IMR-90 (cell line): ENCODE data around the gene LRRC56. TPM values are rescaled to one million over a fixed set of nuclear protein-coding genes. Genes with fewer than 3 reads are reported as not detected.

Source experiments
- ATAC-seq: fragments of 200-7000 bp; cut with Tn5 transposase; 2 replicates; pipeline ENCODE4 v1.9.1; 2020; ENCODE audit warnings: low read depth, mild to moderate bottlenecking, moderate library complexity
- Bru-seq: library from RNA; stranded (reverse); fragments of 400-500 nt; gene quantifications from one replicate; lab custom pipeline; 2021; lab: Mats Ljungman, UMichigan
- BruChase-seq, 2 experiments: library from RNA; stranded (reverse); fragments of 400-500 nt; gene quantifications; one replicate each; lab custom pipeline; 2021; lab: Mats Ljungman, UMichigan
- BruUV-seq: library from RNA; stranded (reverse); fragments of 400-500 nt; replicated peaks from 2 replicates; lab custom pipeline; 2021; lab: Mats Ljungman, UMichigan
- CTCF ChIA-PET: fragments of 300-600 bp; formaldehyde crosslinking; extraction: SDS; loops from one replicate; lab custom pipeline; 2021; ENCODE audit warnings: antibody characterized with exemption; lab: Yijun Ruan, JAX
- POLR2A ChIA-PET: fragments of 300-600 bp; sonication (Branson Sonifier 250); formaldehyde crosslinking; loops from one replicate; lab custom pipeline; 2022; ENCODE audit warnings: antibody characterized with exemption; ENCODE audit not compliant: unreplicated experiment; lab: Charles Lee
- DNase-seq: peaks from one replicate; pipeline ENCODE4 v3.0.0; 2013
- H2AFZ ChIP-seq: replicated peaks from 2 replicates; pipeline ENCODE3; 2013; ENCODE audit warnings: low read length, mild to moderate bottlenecking; ENCODE audit not compliant: poor library complexity
- H2AK5ac ChIP-seq: 2 replicates; pipeline ENCODE4 v1.6.1; 2013; ENCODE audit warnings: low read depth, low read length, inconsistent platforms
- H2AK9ac ChIP-seq: replicated peaks from 2 replicates; pipeline ENCODE3; 2013; ENCODE audit warnings: mild to moderate bottlenecking, low read depth, low read length, moderate library complexity; ENCODE audit not compliant: poor library complexity
- H2BK120ac ChIP-seq: 2 replicates; pipeline ENCODE4 v1.6.1; 2013; ENCODE audit warnings: low read depth, low read length, inconsistent platforms
- H2BK15ac ChIP-seq: 3 replicates; pipeline ENCODE4 v1.6.1; 2013; ENCODE audit warnings: low read depth, low read length, inconsistent platforms
- H2BK20ac ChIP-seq: 2 replicates; pipeline ENCODE4 v1.6.1; 2013; ENCODE audit warnings: low read depth, mild to moderate bottlenecking, inconsistent platforms, low read length, moderate library complexity
- H2BK5ac ChIP-seq: 2 replicates; pipeline ENCODE4 v1.6.1; 2013; ENCODE audit warnings: mild to moderate bottlenecking, low read depth, low read length, inconsistent platforms; ENCODE audit not compliant: poor library complexity, severe bottlenecking
- H3K14ac ChIP-seq: replicated peaks from 2 replicates; pipeline ENCODE4 v1.6.1; 2013; ENCODE audit warnings: low read depth, low read length, inconsistent platforms
- H3K18ac ChIP-seq: 2 replicates; pipeline ENCODE4 v1.6.1; 2013; ENCODE audit warnings: low read depth, low read length, control low read depth
- H3K23ac ChIP-seq: 2 replicates; pipeline ENCODE4 v1.6.1; 2013; ENCODE audit warnings: low read depth, low read length, inconsistent platforms
- H3K27ac ChIP-seq: 2 replicates; pipeline ENCODE4 v1.5.1; 2013; ENCODE audit warnings: mild to moderate bottlenecking, control low read depth, low read length; ENCODE audit not compliant: insufficient read depth
- H3K27me3 ChIP-seq: 2 replicates; pipeline ENCODE4 v1.6.1; 2013; ENCODE audit warnings: low read length; ENCODE audit not compliant: control insufficient read depth, insufficient read depth
- H3K36me3 ChIP-seq: 2 replicates; pipeline ENCODE4 v1.6.1; 2013; ENCODE audit warnings: low read length, mixed read lengths; ENCODE audit not compliant: control insufficient read depth, insufficient read depth
- H3K4ac ChIP-seq: 2 replicates; pipeline ENCODE4 v1.6.1; 2013; ENCODE audit warnings: low read depth, low read length, inconsistent platforms
- H3K4me1 ChIP-seq: 2 replicates; pipeline ENCODE4 v1.6.1; 2013; ENCODE audit warnings: low read length, mixed read lengths; ENCODE audit not compliant: control insufficient read depth, insufficient read depth
- H3K4me2 ChIP-seq: 2 replicates; pipeline ENCODE4 v1.6.1; 2013; ENCODE audit warnings: low read depth, mild to moderate bottlenecking, control low read depth, low read length, moderate library complexity
- H3K4me3 ChIP-seq: 2 replicates; pipeline ENCODE4 v1.5.1; 2013; ENCODE audit warnings: low read depth, mild to moderate bottlenecking, control low read depth, low read length, moderate library complexity; ENCODE audit not compliant: insufficient read depth
- H3K56ac ChIP-seq: 2 replicates; pipeline ENCODE4 v1.6.1; 2013; ENCODE audit warnings: low read length, inconsistent platforms; ENCODE audit not compliant: insufficient read depth; ENCODE audit errors: extremely low read depth
- H3K79me1 ChIP-seq, 2 experiments: 2 replicates each; pipeline ENCODE4 v1.6.1; 2013; ENCODE audit warnings: low read length in 2 of 2, inconsistent platforms in 1 of 2, low read depth in 1 of 2
- H3K9ac ChIP-seq: 2 replicates; pipeline ENCODE4 v1.6.1; 2013; ENCODE audit warnings: low read depth, low read length, control low read depth
- H3K9me1 ChIP-seq: 2 replicates; pipeline ENCODE4 v1.6.1; 2013; ENCODE audit warnings: low read length, inconsistent platforms; ENCODE audit not compliant: insufficient read depth
- H3K9me3 ChIP-seq: 2 replicates; pipeline ENCODE4 v1.6.1; 2013; ENCODE audit warnings: low read length; ENCODE audit not compliant: control insufficient read depth, insufficient read depth
- H4K20me1 ChIP-seq: 2 replicates; pipeline ENCODE4 v1.6.1; 2013; ENCODE audit warnings: low read length, inconsistent platforms; ENCODE audit not compliant: insufficient read depth
- H4K5ac ChIP-seq: 2 replicates; pipeline ENCODE4 v1.6.1; 2013; ENCODE audit warnings: mild to moderate bottlenecking, low read depth, low read length, control low read depth
- H4K8ac ChIP-seq, 2 experiments: 2 replicates each; pipeline ENCODE4 v1.6.1; 2013; ENCODE audit warnings: low read depth in 2 of 2, low read length in 2 of 2, control low read depth in 1 of 2, inconsistent platforms in 1 of 2
- H4K91ac ChIP-seq: 2 replicates; pipeline ENCODE4 v1.6.1; 2013; ENCODE audit warnings: low read depth, low read length, inconsistent platforms; ENCODE audit not compliant: insufficient read depth
- ELK1 ChIP-seq: fragments of 150-350 bp; IDR thresholded peaks from 2 replicates; pipeline ENCODE4 v1.6.1; 2016; ENCODE audit warnings: low read depth, mild to moderate bottlenecking, low read length, moderate library complexity, borderline replicate concordance
- FOS ChIP-seq: fragments of 150-350 bp; IDR thresholded peaks from 2 replicates; pipeline ENCODE4 v1.6.1; 2016; ENCODE audit warnings: low read depth, low read length
- MAFK ChIP-seq: IDR thresholded peaks from 2 replicates; pipeline ENCODE4 v1.6.1; 2012; ENCODE audit warnings: low read depth, low read length, improper control_type of control experiment
- MAZ ChIP-seq: IDR thresholded peaks from 2 replicates; pipeline ENCODE4 v1.6.1; 2012; ENCODE audit warnings: low read depth, mild to moderate bottlenecking, low read length, improper control_type of control experiment, moderate library complexity, borderline replicate concordance
- MXI1 ChIP-seq: IDR thresholded peaks from 2 replicates; pipeline ENCODE4 v1.6.1; 2012; ENCODE audit warnings: low read depth, mild to moderate bottlenecking, low read length, moderate library complexity, borderline replicate concordance
- POLR2A ChIP-seq: IDR thresholded peaks from 2 replicates; pipeline ENCODE4 v1.6.1; 2012; ENCODE audit warnings: mild to moderate bottlenecking, low read depth, low read length
- RAD21 ChIP-seq: IDR thresholded peaks from 2 replicates; pipeline ENCODE4 v1.6.1; 2012; ENCODE audit warnings: low read length, improper control_type of control experiment
- RCOR1 ChIP-seq: IDR thresholded peaks from 2 replicates; pipeline ENCODE4 v1.6.1; 2012; ENCODE audit warnings: mild to moderate bottlenecking, low read length, improper control_type of control experiment; ENCODE audit not compliant: insufficient replicate concordance
- SMC3 ChIP-seq: fragments of 150-350 bp; IDR thresholded peaks from 2 replicates; pipeline ENCODE4 v1.6.1; 2016; ENCODE audit warnings: low read depth, mild to moderate bottlenecking, antibody characterized with exemption, low read length, moderate library complexity
- WGBS, 2 experiments: methylation state at CpG; one replicate each; pipeline versions ENCODE4 v1.1.5 to v1.1.7; 2013; ENCODE audit warnings: missing lambda C conversion rate in 2 of 2; ENCODE audit not compliant: insufficient read length in 1 of 2; ENCODE audit errors: extremely low coverage in 2 of 2; 5-methylcytosine and 5-hydroxymethylcytosine counted together
- dilution Hi-C: fragments of 300-500 bp; cut with HindIII; formaldehyde crosslinking; loops from one replicate; pipeline ENCODE4 v1.14.3; 2018; ENCODE audit warnings: low sequenced_read_pairs; ENCODE audit not compliant: unreplicated experiment
- in situ Hi-C: fragments of 300-500 bp; cut with MboI; formaldehyde crosslinking; loops from 3 replicates; pipeline ENCODE4 v1.14.3; 2019; ENCODE audit warnings: low sequenced_read_pairs, inconsistent platforms, mixed read lengths
- intact Hi-C: fragments of 100-400 bp; cut with micrococcal nuclease; formaldehyde crosslinking; loops from 2 replicates; pipeline ENCODE4 v1.10.0; 2022
- long read RNA-seq: library from polyadenylated mRNA; unstranded; transcript quantifications from one replicate; pipeline ENCODE4 v2.0.0, GENCODE V29; 2021; ENCODE audit not compliant: unreplicated experiment
- polyA plus RNA-seq, 3 experiments: library from polyadenylated mRNA; depleted of rRNA; stranded (reverse); fragments of >200 nt; gene quantifications; 2 replicates each; pipeline ENCODE4 v1.2.3, GENCODE V29; 2012; ENCODE audit warnings: low replicate concordance in 1 of 3
- total RNA-seq: library from RNA; depleted of rRNA; stranded (reverse); fragments of >200 nt; gene quantifications from 2 replicates; pipeline ENCODE4 v1.2.3, GENCODE V29; 2012; rRNA removed
- TF ChIP-seq, protein P1 (sequence below): conservative IDR thresholded peaks from 2 replicates; pipeline ENCODE4 v1.5.1; 2012; ENCODE audit warnings: mild to moderate bottlenecking, low read depth, low read length, improper control_type of control experiment
- TF ChIP-seq, protein P2 (sequence below): fragments of 150-350 bp; IDR thresholded peaks from 2 replicates; pipeline ENCODE4 v1.6.1; 2017; ENCODE audit warnings: mild to moderate bottlenecking, antibody characterized with exemption, low read length, low read depth

Gene LRRC56
- total RNA-seq (0.28 and 0.36 TPM in 2 replicates), polyA plus RNA-seq (2012; rRNA removed) (1.3 and 1.7 TPM in 2 replicates), Bru-seq, nascent RNA (percentile 34 among the genes with signal in this experiment), BruChase-seq, experiment 1, labeled RNA remaining after a 6-hour chase (percentile 45 among the genes with signal in this experiment), BruChase-seq, experiment 2, labeled RNA remaining after a 2-hour chase (percentile 34 among the genes with signal in this experiment)
- polyA plus RNA-seq (2012; cell fraction: cytosol; rRNA removed) = 0.73 and 1.4 TPM in 2 replicates
- polyA plus RNA-seq (2012; cell fraction: nucleus; rRNA removed; ENCODE audit: low replicate concordance) = 5.4 and 11.7 TPM in 2 replicates
- long read RNA-seq, partial matches to known transcripts = 0 of 1 reads
- long read RNA-seq, other reads (novel, unspliced or antisense) = 1 of 1 reads

GRCh38 chr11:536841-537621, at the start of gene LRRC56:
LRRC56 (plus strand) TSS chr11:537527; CDS start chr11:540685, 3,158 bp downstream.
- Histone ChIP-seq H2BK120ac (peak within 1 kb of the TSS; percentile 30), H3K9me1 (peaks cover 3% of the 10 kb centered on the region; the same call in 1 of the 2 replicates), H3K4me2 (peak within 1 kb of the TSS; percentile 87), H4K8ac (peak within 1 kb of the TSS; percentile 69 to 86), H2BK5ac (peak within 1 kb of the TSS; percentile 23), H3K18ac (peak within 1 kb of the TSS; percentile 13; the same call in 1 of the 2 replicates), H3K9me3 (no peaks in the 10 kb centered on the region), H2AK9ac (peak within 1 kb of the TSS; percentile 92), H3K27ac (peak within 1 kb of the TSS; percentile 31; the same call in 1 of the 2 replicates), H3K36me3 (peaks cover 16% of the 10 kb centered on the region; the same call in 1 of the 2 replicates), H3K79me1 (peaks cover 3 to 26% of the 10 kb centered on the region in 2 experiments; a peak in 3 of 4 replicates), H3K4me3 (peak within 1 kb of the TSS; percentile 34), H3K27me3 (no peaks in the 10 kb centered on the region), H4K5ac (peak within 1 kb of the TSS; percentile 19), H2BK15ac (peak within 1 kb of the TSS; percentile 46; the same call in 2 of the 3 replicates), H3K23ac (peak within 1 kb of the TSS; percentile 45; the same call in 1 of the 2 replicates), H2AK5ac (peak within 1 kb of the TSS; percentile 75), H4K20me1 (peaks cover 16% of the 10 kb centered on the region), H3K56ac (peak within 1 kb of the TSS; percentile 36; the same call in 1 of the 2 replicates), H3K14ac (peak within 1 kb of the TSS; percentile 63), H3K4me1 (peaks cover 16% of the 10 kb centered on the region), H2BK20ac (peak within 1 kb of the TSS; percentile 39), H3K4ac (peak within 1 kb of the TSS; percentile 71), H3K9ac (peak within 1 kb of the TSS; percentile 49), H4K91ac (peak within 1 kb of the TSS; percentile 72), H2AFZ (peak within 1 kb of the TSS; percentile 94)
- dilution Hi-C loops = no loop called here
- in situ Hi-C loops = no loop called here
- peak; percentile 44 for ATAC-seq
- WGBS, 2 experiments = 12% methylated on average over 60 of the region's 93 CpGs; no CpG with 5 or more reads in 1 of the 2 experiments
- no TSS peak for BruUV-seq
- intact Hi-C loops = no loop called here
- ChIA-PET POLR2A (no interaction called here), CTCF (no interaction called here)
- DNase-seq = peak; percentile 77
- TF ChIP-seq FOS = no peak
- TF ChIP-seq, protein P1, sequence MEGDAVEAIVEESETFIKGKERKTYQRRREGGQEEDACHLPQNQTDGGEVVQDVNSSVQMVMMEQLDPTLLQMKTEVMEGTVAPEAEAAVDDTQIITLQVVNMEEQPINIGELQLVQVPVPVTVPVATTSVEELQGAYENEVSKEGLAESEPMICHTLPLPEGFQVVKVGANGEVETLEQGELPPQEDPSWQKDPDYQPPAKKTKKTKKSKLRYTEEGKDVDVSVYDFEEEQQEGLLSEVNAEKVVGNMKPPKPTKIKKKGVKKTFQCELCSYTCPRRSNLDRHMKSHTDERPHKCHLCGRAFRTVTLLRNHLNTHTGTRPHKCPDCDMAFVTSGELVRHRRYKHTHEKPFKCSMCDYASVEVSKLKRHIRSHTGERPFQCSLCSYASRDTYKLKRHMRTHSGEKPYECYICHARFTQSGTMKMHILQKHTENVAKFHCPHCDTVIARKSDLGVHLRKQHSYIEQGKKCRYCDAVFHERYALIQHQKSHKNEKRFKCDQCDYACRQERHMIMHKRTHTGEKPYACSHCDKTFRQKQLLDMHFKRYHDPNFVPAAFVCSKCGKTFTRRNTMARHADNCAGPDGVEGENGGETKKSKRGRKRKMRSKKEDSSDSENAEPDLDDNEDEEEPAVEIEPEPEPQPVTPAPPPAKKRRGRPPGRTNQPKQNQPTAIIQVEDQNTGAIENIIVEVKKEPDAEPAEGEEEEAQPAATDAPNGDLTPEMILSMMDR = no peak
- no peak for TF ChIP-seq MAZ
- TF ChIP-seq, protein P2, sequence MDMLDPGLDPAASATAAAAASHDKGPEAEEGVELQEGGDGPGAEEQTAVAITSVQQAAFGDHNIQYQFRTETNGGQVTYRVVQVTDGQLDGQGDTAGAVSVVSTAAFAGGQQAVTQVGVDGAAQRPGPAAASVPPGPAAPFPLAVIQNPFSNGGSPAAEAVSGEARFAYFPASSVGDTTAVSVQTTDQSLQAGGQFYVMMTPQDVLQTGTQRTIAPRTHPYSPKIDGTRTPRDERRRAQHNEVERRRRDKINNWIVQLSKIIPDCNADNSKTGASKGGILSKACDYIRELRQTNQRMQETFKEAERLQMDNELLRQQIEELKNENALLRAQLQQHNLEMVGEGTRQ = peak; percentile 92
- peak; percentile 49; the same call in 1 of the 2 replicates for TF ChIP-seq POLR2A
- TF ChIP-seq RCOR1 = no peak
- TF ChIP-seq RAD21 = no peak
- TF ChIP-seq MXI1 = peak; percentile 79; the same call in 1 of the 2 replicates
- TF ChIP-seq ELK1 = no peak
- no peak for TF ChIP-seq MAFK
- TF ChIP-seq SMC3 = no peak
